Endodermal cell (in vitro differentiated cells): Measurements from ENCODE around the gene TAPT1. TPM values are rescaled to one million over a fixed set of nuclear protein-coding genes. Genes with fewer than 3 reads are reported as not detected.
A peak's percentile ranks its signal among the peaks of the same experiment; 100 is the strongest.

ENCODE experiments used
- DNase-seq: peaks from one replicate; pipeline ENCODE4 v3.0.0-alpha.2; 2017
- H3K27ac ChIP-seq: 2 replicates; pipeline ENCODE4 v1.5.1; 2013; ENCODE audit warnings: mild to moderate bottlenecking, low read depth, low read length, moderate library complexity
- H3K27me3 ChIP-seq: 2 replicates; pipeline ENCODE4 v1.6.1; 2013; ENCODE audit warnings: mild to moderate bottlenecking, low read length, moderate library complexity; ENCODE audit not compliant: insufficient read depth, control insufficient read depth, poor library complexity, severe bottlenecking
- H3K36me3 ChIP-seq: 2 replicates; pipeline ENCODE4 v1.7.0; 2013; ENCODE audit warnings: mild to moderate bottlenecking, low read length, moderate library complexity; ENCODE audit not compliant: control insufficient read depth, insufficient read depth
- H3K4me1 ChIP-seq: one replicate; pipeline ENCODE4 v1.7.0; 2013; ENCODE audit warnings: low read length; ENCODE audit not compliant: control insufficient read depth, insufficient read depth
- H3K4me3 ChIP-seq: 2 replicates; pipeline ENCODE4 v1.5.1; 2013; ENCODE audit warnings: mild to moderate bottlenecking, low read length, moderate library complexity
- H3K9ac ChIP-seq: 2 replicates; pipeline ENCODE4 v1.6.1; 2013; ENCODE audit warnings: mild to moderate bottlenecking, low read length, moderate library complexity; ENCODE audit not compliant: poor library complexity, severe bottlenecking; ENCODE audit errors: extremely low read depth
- H3K9me3 ChIP-seq: 2 replicates; pipeline ENCODE4 v1.6.1; 2013; ENCODE audit warnings: mild to moderate bottlenecking, low read length, moderate library complexity; ENCODE audit not compliant: control insufficient read depth
- H3K27ac Mint-ChIP-seq: 2 replicates; pipeline ENCODE4 v1.8.0; 2020; ENCODE audit warnings: mixed read lengths
- H3K27me3 Mint-ChIP-seq: 2 replicates; pipeline ENCODE4 v1.8.0; 2021; ENCODE audit warnings: mild to moderate bottlenecking, mixed read lengths; ENCODE audit not compliant: insufficient read depth
- H3K36me3 Mint-ChIP-seq: 2 replicates; pipeline ENCODE4 v1.8.0; 2020; ENCODE audit warnings: low read depth, mixed read lengths
- H3K4me1 Mint-ChIP-seq: 2 replicates; pipeline ENCODE4 v1.8.0; 2020; ENCODE audit warnings: mixed read lengths
- H3K4me3 Mint-ChIP-seq: 2 replicates; pipeline ENCODE4 v1.8.0; 2020; ENCODE audit warnings: mild to moderate bottlenecking, moderate library complexity, mixed read lengths
- H3K9me3 Mint-ChIP-seq: 2 replicates; pipeline ENCODE4 v1.8.0; 2020; ENCODE audit warnings: mild to moderate bottlenecking, mixed read lengths
- WGBS, 2 experiments: methylation state at CpG; one replicate each; pipeline versions ENCODE4 v1.1.5 to v1.1.7; 2013; ENCODE audit warnings: missing lambda C conversion rate in 2 of 2, mixed read lengths in 1 of 2; ENCODE audit not compliant: insufficient coverage in 1 of 2, insufficient read length in 1 of 2; 5-methylcytosine and 5-hydroxymethylcytosine counted together
- total RNA-seq, 2 donors: library from RNA; stranded (reverse); fragmentation: NEBNext Ultra II Directional in 1 of 2; extraction: Animal tissue kit (Norgen Biotek cat#: 25700) in 1 of 2; gene quantifications; 2 replicates in 1 of 2; 3 replicates in 1 of 2; pipeline ENCODE4 v1.2.1, GENCODE V29; 2021
- TF ChIP-seq, protein P1 (sequence below): fragments of 200-600 bp; sonication (generic); conservative IDR thresholded peaks from 2 replicates; pipeline ENCODE4 v1.5.0; 2021; ENCODE audit warnings: antibody characterized with exemption, mild to moderate bottlenecking

TAPT1 gene
- total RNA-seq, 2 donors from 2014 or later: 19.8 to 22.6 TPM

DNA sequence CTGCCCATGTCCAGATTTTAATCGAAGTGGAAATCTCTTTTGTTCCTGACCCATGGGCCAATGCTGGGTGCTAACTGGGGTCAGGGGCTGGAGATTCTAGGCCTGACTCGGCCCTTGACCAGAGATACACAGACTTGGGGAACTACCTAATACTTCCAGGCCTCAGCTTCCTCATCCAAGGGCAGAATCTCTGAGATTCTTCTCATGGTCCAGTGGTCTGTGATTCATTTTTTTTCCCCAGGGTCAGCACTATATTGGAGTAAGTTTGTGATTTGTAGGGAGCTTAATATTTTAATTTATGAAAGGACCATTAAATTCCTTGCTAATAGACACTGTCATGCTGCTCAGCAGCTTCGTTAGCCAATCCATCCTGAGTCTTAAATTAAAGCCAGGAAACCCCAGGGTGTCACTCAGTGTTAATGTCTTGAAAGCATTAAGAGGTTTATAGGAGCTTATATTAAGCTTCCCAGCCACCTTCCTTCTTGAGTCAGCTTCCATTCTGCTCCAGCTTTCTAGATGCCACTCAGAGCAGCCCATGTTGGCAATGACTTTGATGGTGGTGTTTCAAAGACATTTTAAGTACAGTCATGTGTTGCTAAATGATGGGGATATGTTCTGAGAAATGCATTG is 115.5 kb downstream of the TAPT1 start:
- peaks cover 10% of the 10 kb centered on the region for H3K27me3 ChIP-seq
- no peak overlapping the region for H3K9ac ChIP-seq
- H3K9me3 ChIP-seq: no peaks in the 10 kb centered on the region
- DNase-seq: peak; percentile 10
- H3K4me3 ChIP-seq: no peak overlapping the region
- no peaks in the 10 kb centered on the region for H3K4me1 ChIP-seq
- H3K4me3 Mint-ChIP-seq: no peak overlapping the region
- TF ChIP-seq, protein P1, sequence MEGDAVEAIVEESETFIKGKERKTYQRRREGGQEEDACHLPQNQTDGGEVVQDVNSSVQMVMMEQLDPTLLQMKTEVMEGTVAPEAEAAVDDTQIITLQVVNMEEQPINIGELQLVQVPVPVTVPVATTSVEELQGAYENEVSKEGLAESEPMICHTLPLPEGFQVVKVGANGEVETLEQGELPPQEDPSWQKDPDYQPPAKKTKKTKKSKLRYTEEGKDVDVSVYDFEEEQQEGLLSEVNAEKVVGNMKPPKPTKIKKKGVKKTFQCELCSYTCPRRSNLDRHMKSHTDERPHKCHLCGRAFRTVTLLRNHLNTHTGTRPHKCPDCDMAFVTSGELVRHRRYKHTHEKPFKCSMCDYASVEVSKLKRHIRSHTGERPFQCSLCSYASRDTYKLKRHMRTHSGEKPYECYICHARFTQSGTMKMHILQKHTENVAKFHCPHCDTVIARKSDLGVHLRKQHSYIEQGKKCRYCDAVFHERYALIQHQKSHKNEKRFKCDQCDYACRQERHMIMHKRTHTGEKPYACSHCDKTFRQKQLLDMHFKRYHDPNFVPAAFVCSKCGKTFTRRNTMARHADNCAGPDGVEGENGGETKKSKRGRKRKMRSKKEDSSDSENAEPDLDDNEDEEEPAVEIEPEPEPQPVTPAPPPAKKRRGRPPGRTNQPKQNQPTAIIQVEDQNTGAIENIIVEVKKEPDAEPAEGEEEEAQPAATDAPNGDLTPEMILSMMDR: no peak
- peaks cover 33% of the 10 kb centered on the region for H3K27me3 Mint-ChIP-seq
- no peaks in the 10 kb centered on the region for H3K36me3 Mint-ChIP-seq
- no peak overlapping the region for H3K27ac Mint-ChIP-seq
- no peaks in the 10 kb centered on the region for H3K9me3 Mint-ChIP-seq
- H3K4me1 Mint-ChIP-seq: peaks cover 6% of the 10 kb centered on the region
- 85 to 93% methylated on average over 2 to 3 of the region's 3 CpGs for WGBS, 2 experiments
- no peak overlapping the region for H3K27ac ChIP-seq
- H3K36me3 ChIP-seq: no peaks in the 10 kb centered on the region

Other genes starting within 250 kb of the TAPT1 start
- 10 to 100 TPM; 38.6 to 51.6 TPM for gene PROM1, start 142.4 kb downstream of the TAPT1 start, total RNA-seq